Keratinocyte (primary cell): ENCODE measurements around the gene CCDC97. TPM values are rescaled to one million over a fixed set of nuclear protein-coding genes. Genes with fewer than 3 reads are reported as not detected.

Experiments
- DNase-seq: peaks from one replicate; pipeline ENCODE4 v3.0.0-alpha.2; 2011; ENCODE audit warnings: low read depth, missing footprints, low spot score
- FAIRE-seq: peaks from 2 replicates; lab custom pipeline; 2011; peaks lifted over from hg19 to GRCh38; lab: Jason Lieb, UNC
- H2AFZ ChIP-seq: 2 replicates; pipeline ENCODE4 v1.6.0; 2012; ENCODE audit warnings: low read length, control low read depth, inconsistent platforms; ENCODE audit not compliant: control insufficient read depth
- H3K27ac ChIP-seq: 2 replicates; pipeline ENCODE4 v1.5.1; 2011; ENCODE audit warnings: low read length; ENCODE audit not compliant: control insufficient read depth, insufficient read depth
- H3K27me3 ChIP-seq: 3 replicates; pipeline ENCODE4 v1.6.0; 2011; ENCODE audit warnings: low read length; ENCODE audit not compliant: control insufficient read depth, insufficient read depth; ENCODE audit errors: extremely low read depth
- H3K36me3 ChIP-seq, 2 experiments: 2 replicates in 1 of 2; 3 replicates in 1 of 2; pipeline ENCODE4 v1.5.1; 2011; ENCODE audit warnings: low read length in 2 of 2, mild to moderate bottlenecking in 1 of 2; ENCODE audit not compliant: control insufficient read depth in 2 of 2, insufficient read depth in 2 of 2; ENCODE audit errors: extremely low read depth in 1 of 2
- H3K4me1 ChIP-seq: 3 replicates; pipeline ENCODE4 v1.5.1; 2011; ENCODE audit warnings: low read length; ENCODE audit not compliant: control insufficient read depth, insufficient read depth; ENCODE audit errors: extremely low read depth
- H3K4me2 ChIP-seq: 3 replicates; pipeline ENCODE4 v1.6.0; 2011; ENCODE audit warnings: low read depth, low read length; ENCODE audit not compliant: control insufficient read depth, insufficient read depth; ENCODE audit errors: extremely low read depth
- H3K4me3 ChIP-seq, 3 experiments: fragments of 200-600 bp in 1 of 3; sonication (generic) in 1 of 3; 2 replicates in 2 of 3; 3 replicates in 1 of 3; pipeline ENCODE4 v1.5.1; 2011 to 2016; ENCODE audit warnings: low read length in 3 of 3, mild to moderate bottlenecking in 3 of 3, control low read depth in 2 of 3, inconsistent platforms in 1 of 3, low read depth in 1 of 3, mixed read lengths in 1 of 3, mixed run types in 1 of 3, moderate library complexity in 1 of 3; ENCODE audit not compliant: control insufficient read depth in 2 of 3, insufficient read depth in 2 of 3; ENCODE audit errors: extremely low read depth in 1 of 3
- H3K79me2 ChIP-seq: 2 replicates; pipeline ENCODE4 v1.6.0; 2012; ENCODE audit warnings: low read length; ENCODE audit not compliant: control insufficient read depth, insufficient read depth
- H3K9ac ChIP-seq: 3 replicates; pipeline ENCODE4 v1.6.0; 2011; ENCODE audit warnings: low read length; ENCODE audit not compliant: control insufficient read depth, insufficient read depth; ENCODE audit errors: extremely low read depth
- H3K9me1 ChIP-seq: 3 replicates; pipeline ENCODE4 v1.6.0; 2011; ENCODE audit warnings: low read length; ENCODE audit not compliant: control insufficient read depth, insufficient read depth; ENCODE audit errors: extremely low read depth
- H3K9me3 ChIP-seq: 2 replicates; pipeline ENCODE4 v1.5.1; 2012; ENCODE audit warnings: low read depth, low read length; ENCODE audit not compliant: control insufficient read depth
- H4K20me1 ChIP-seq: 3 replicates; pipeline ENCODE4 v1.6.0; 2011; ENCODE audit warnings: low read length; ENCODE audit not compliant: control insufficient read depth, insufficient read depth; ENCODE audit errors: extremely low read depth
- CTCF ChIP-seq, 3 experiments: IDR thresholded peaks in 1 of 3; conservative IDR thresholded peaks in 1 of 3; optimal IDR thresholded peaks in 1 of 3; 2 replicates in 2 of 3; 3 replicates in 1 of 3; pipeline versions ENCODE3 to v1.5.1; 2011; ENCODE audit warnings: low read length in 3 of 3, mild to moderate bottlenecking in 3 of 3, moderate library complexity in 2 of 3, control low read depth in 1 of 3, inconsistent platforms in 1 of 3; ENCODE audit not compliant: insufficient read depth in 2 of 3; ENCODE audit errors: extremely low read depth in 1 of 3
- EZH2 ChIP-seq: IDR thresholded peaks from one replicate; pipeline ENCODE4 v1.6.1; 2012; ENCODE audit warnings: inconsistent platforms, mild to moderate bottlenecking, low read length, moderate library complexity
- dilution Hi-C: fragments of 300-500 bp; cut with MboI; formaldehyde crosslinking; loops from one replicate; pipeline ENCODE4 v1.7.0; 2020; ENCODE audit warnings: low sequenced_read_pairs; ENCODE audit not compliant: extremely low pct_ligation_motif_present
- polyA plus RNA-seq, 5 experiments: library from polyadenylated mRNA; depleted of rRNA in 3 of 5; stranded (reverse) in 3 of 5; stranded (forward) in 1 of 5; unstranded in 1 of 5; fragments of >200 nt; gene quantifications; 1 replicate in 1 of 5; 2 replicates in 3 of 5; 3 replicates in 1 of 5; pipeline versions ENCODE4 v1.2.1 to v1.2.3, GENCODE V29; 2011 to 2012; ENCODE audit warnings: missing spikeins in 2 of 5, low read depth in 1 of 5, low replicate concordance in 1 of 5

CCDC97 gene
- polyA plus RNA-seq, 1 donor (not counting 4 experiments of a cell fraction or from before 2014, with no cell fraction given) = 6.8 TPM

GRCh38 chr19:41357746-41358145, 47.8 kb downstream of the CCDC97 start:
- H3K9me3 ChIP-seq = no peaks in the 10 kb centered on the region
- dilution Hi-C loops = no loop called here
- peaks cover 5% of the 10 kb centered on the region for H3K79me2 ChIP-seq
- no peak overlapping the region for H2AFZ ChIP-seq
- H3K9ac ChIP-seq = no peak overlapping the region
- no peak for TF ChIP-seq EZH2
- no peak for TF ChIP-seq CTCF (optimal IDR thresholded peaks at IDR 0.05 in 1 of 3, IDR thresholded peaks at IDR 0.05 in 1 of 3, conservative IDR thresholded peaks at IDR 0.05 in 1 of 3; ENCODE audit: extremely low read depth in 1 of 3, insufficient read depth in 2 of 3, low read length in 3 of 3)
- H3K9me1 ChIP-seq = no peaks in the 10 kb centered on the region
- no peaks in the 10 kb centered on the region for H3K36me3 ChIP-seq
- H3K27me3 ChIP-seq = no peaks in the 10 kb centered on the region
- no peaks in the 10 kb centered on the region for H4K20me1 ChIP-seq
- H3K27ac ChIP-seq = no peak overlapping the region
- H3K4me1 ChIP-seq = peaks cover 5% of the 10 kb centered on the region
- no peak overlapping the region for H3K4me2 ChIP-seq
- FAIRE-seq (no peak), DNase-seq (no peak)
- H3K4me3 ChIP-seq = no peak overlapping the region

GRCh38 chr19:41359741-41360140, 49.8 kb downstream of the CCDC97 start:
- dilution Hi-C loops = no loop called here
- Histone ChIP-seq H3K4me2 (no peak overlapping the region), H3K27me3 (no peaks in the 10 kb centered on the region)

More at GRCh38 chr19:41359741-41360140, 49.8 kb downstream of the CCDC97 start:
- H2AFZ ChIP-seq = no peak overlapping the region
- H4K20me1 ChIP-seq = no peaks in the 10 kb centered on the region
- peaks cover 17% of the 10 kb centered on the region for H3K4me1 ChIP-seq
- DNase-seq (no peak), FAIRE-seq (no peak)
- no peak overlapping the region for H3K27ac ChIP-seq
- no peaks in the 10 kb centered on the region for H3K9me3 ChIP-seq
- peaks cover 2% of the 10 kb centered on the region for H3K9me1 ChIP-seq
- H3K4me3 ChIP-seq = no peak overlapping the region
- peaks cover 4% of the 10 kb centered on the region for H3K79me2 ChIP-seq
- no peak overlapping the region for H3K9ac ChIP-seq
- H3K36me3 ChIP-seq = no peaks in the 10 kb centered on the region
- TF ChIP-seq EZH2 (no peak), CTCF (optimal IDR thresholded peaks at IDR 0.05 in 1 of 3, IDR thresholded peaks at IDR 0.05 in 1 of 3, conservative IDR thresholded peaks at IDR 0.05 in 1 of 3; ENCODE audit: extremely low read depth in 1 of 3, insufficient read depth in 2 of 3, low read length in 3 of 3) (no peak)
